K562 (cell line): ENCODE data around the gene EYA3. TPM values are rescaled to one million over a fixed set of nuclear protein-coding genes. Genes with fewer than 3 reads are reported as not detected.

ENCODE experiments used
- ARID2 ChIP-seq: fragments of 450-650 bp; IDR thresholded peaks from 2 replicates; pipeline ENCODE4 v1.6.1; 2017; ENCODE audit warnings: antibody characterized with exemption, mild to moderate bottlenecking
- ATF1 ChIP-seq, 2 experiments: fragments of 450-650 bp in 1 of 2; IDR thresholded peaks; 2 replicates each; pipeline ENCODE4 v1.6.1; 2016; ENCODE audit warnings: missing compliant biosample characterization in 1 of 2, missing genetic modification characterization in 1 of 2
- CBX3 ChIP-seq, 2 experiments: IDR thresholded peaks; 1 replicate in 1 of 2; 2 replicates in 1 of 2; pipeline ENCODE4 v1.6.1; 2012; ENCODE audit warnings: inconsistent platforms in 2 of 2, low read length in 2 of 2, borderline replicate concordance in 1 of 2, control low read depth in 1 of 2
- CLOCK ChIP-seq: fragments of 250-450 bp; sonication (Bioruptor Pico); IDR thresholded peaks from 2 replicates; pipeline ENCODE4 v1.4.0; 2020; ENCODE audit warnings: mild to moderate bottlenecking, moderate library complexity, borderline replicate concordance
- DACH1 ChIP-seq: fragments of 450-650 bp; IDR thresholded peaks from 2 replicates; pipeline ENCODE4 v1.6.1; 2018; ENCODE audit not compliant: partially characterized antibody
- FOXJ3 ChIP-seq: sonication (generic); formaldehyde crosslinking; IDR thresholded peaks from 2 replicates; pipeline ENCODE4 v1.4.0; 2020; ENCODE audit warnings: mild to moderate bottlenecking, missing genetic modification reagents
- GABPA ChIP-seq: fragments of 200-800 bp; sonication (Bioruptor generic); conservative IDR thresholded peaks from 2 replicates; pipeline ENCODE4 v1.6.1; 2016; ENCODE audit warnings: low read depth, missing genetic modification characterization, missing compliant biosample characterization
- KLF16 ChIP-seq: IDR thresholded peaks from 2 replicates; pipeline ENCODE4 v1.6.1; 2016; ENCODE audit warnings: antibody characterized with exemption
- MAFF ChIP-seq: IDR thresholded peaks from 2 replicates; pipeline ENCODE4 v1.6.1; 2012; ENCODE audit warnings: low read length, improper control_type of control experiment
- MECOM ChIP-seq: fragments of 250-450 bp; sonication (Bioruptor Pico); IDR thresholded peaks from 2 replicates; pipeline ENCODE4 v1.8.0; 2022; ENCODE audit warnings: inconsistent platforms
- MTA3 ChIP-seq: fragments of 450-650 bp; formaldehyde crosslinking; IDR thresholded peaks from 2 replicates; pipeline ENCODE4 v1.6.1; 2017; ENCODE audit warnings: mild to moderate bottlenecking, borderline replicate concordance
- POLR2A ChIP-seq: fragments of 450-650 bp; conservative IDR thresholded peaks from 2 replicates; pipeline ENCODE4 v1.6.1; 2016
- POLR2H ChIP-seq: IDR thresholded peaks from 2 replicates; pipeline ENCODE4 v1.6.1; 2016; ENCODE audit warnings: missing genetic modification characterization, low read depth, mild to moderate bottlenecking, control low read depth, missing compliant biosample characterization, moderate library complexity
- SAP30 ChIP-seq: fragments of 200-600 bp; sonication (generic); IDR thresholded peaks from 2 replicates; pipeline ENCODE4 v1.6.1; 2012; ENCODE audit warnings: borderline replicate concordance, low read depth, mild to moderate bottlenecking, moderate library complexity, low read length, control low read depth, inconsistent platforms; ENCODE audit not compliant: insufficient read depth, poor library complexity, severe bottlenecking
- SETDB1 ChIP-seq: IDR thresholded peaks from one replicate; pipeline ENCODE4 v1.6.1; 2012; ENCODE audit warnings: low read length, control low read depth, inconsistent platforms
- SRSF1 ChIP-seq: fragments of 200-400 bp; formaldehyde crosslinking; IDR thresholded peaks from 2 replicates; pipeline ENCODE4 v1.6.1; 2017; ENCODE audit warnings: mild to moderate bottlenecking, low read depth, low read length, moderate library complexity
- TCF7L2 ChIP-seq: fragments of 150-350 bp; IDR thresholded peaks from 2 replicates; pipeline ENCODE4 v1.6.1; 2016; ENCODE audit warnings: low read depth, mild to moderate bottlenecking, low read length, moderate library complexity
- WHSC1 ChIP-seq: IDR thresholded peaks from one replicate; pipeline ENCODE4 v1.6.1; 2012; ENCODE audit warnings: low read length, control low read depth, inconsistent platforms
- XRCC3 ChIP-seq: fragments of 450-650 bp; IDR thresholded peaks from 2 replicates; pipeline ENCODE4 v1.6.1; 2017; ENCODE audit warnings: mild to moderate bottlenecking, moderate library complexity
- ZBTB17 ChIP-seq: fragments of 450-650 bp; formaldehyde crosslinking; IDR thresholded peaks from 2 replicates; pipeline ENCODE4 v1.4.0; 2020; ENCODE audit warnings: mild to moderate bottlenecking
- ZNF121 ChIP-seq: sonication (generic); formaldehyde crosslinking; conservative IDR thresholded peaks from 2 replicates; pipeline ENCODE4 v1.8.0; 2022; ENCODE audit warnings: missing genetic modification reagents
- ZNF24 ChIP-seq: fragments of 450-650 bp; IDR thresholded peaks from 2 replicates; pipeline ENCODE4 v1.6.1; 2016
- ZNF408 ChIP-seq: fragments of 250-450 bp; sonication (Bioruptor Pico); IDR thresholded peaks from 2 replicates; pipeline ENCODE4 v1.4.0; 2020; ENCODE audit warnings: low read depth, mild to moderate bottlenecking, moderate library complexity
- ZNF431 ChIP-seq: sonication (generic); formaldehyde crosslinking; IDR thresholded peaks from 2 replicates; pipeline ENCODE4 v1.8.0; 2022; ENCODE audit warnings: mild to moderate bottlenecking, missing genetic modification reagents
- ZNF717 ChIP-seq: fragments of 250-450 bp; sonication (Bioruptor Pico); IDR thresholded peaks from 2 replicates; pipeline ENCODE4 v1.5.0; 2021
- polyA plus RNA-seq, 8 experiments: library from polyadenylated mRNA; depleted of rRNA in 4 of 8; stranded (reverse) in 5 of 8; unstranded in 3 of 8; fragments of >200 nt; fragmentation: Nextera tagmentation in 2 of 8; fragmentation: Illumina TruSeq in 1 of 8; extraction: Ambion mirVana in 2 of 8; extraction: Trizol in 1 of 8; gene quantifications; 2 replicates each; pipeline versions ENCODE4 v1.2.1 to v1.2.3, GENCODE V29; 2011 to 2014; ENCODE audit warnings: inconsistent platforms in 1 of 8, missing spikeins in 1 of 8
- total RNA-seq, 7 experiments: library from RNA; depleted of rRNA in 6 of 7; stranded (reverse); fragments of >200 nt in 6 of 7; fragmentation: Illumina TruSeq in 2 of 7; extraction: Trizol in 2 of 7; gene quantifications; 2 replicates each; pipeline versions ENCODE4 v1.2.1 to v1.2.3, GENCODE V29; 2011 to 2021; ENCODE audit warnings: low replicate concordance in 1 of 7
- TF ChIP-seq, protein P1 (sequence below): fragments of 450-650 bp; IDR thresholded peaks from 2 replicates; pipeline ENCODE4 v1.7.0; 2016; ENCODE audit warnings: borderline replicate concordance
- TF ChIP-seq, protein P2 (sequence below), 3 experiments: fragments of 200-800 bp in 1 of 3; sonication (Bioruptor generic) in 1 of 3; sonication (generic) in 1 of 3; formaldehyde crosslinking in 1 of 3; IDR thresholded peaks; 2 replicates each; pipeline versions ENCODE4 v1.6.1 to v1.8.0; 2016 to 2022; ENCODE audit warnings: mild to moderate bottlenecking in 2 of 3, missing compliant biosample characterization in 2 of 3, missing genetic modification characterization in 2 of 3, missing genetic modification reagents in 1 of 3

The EYA3 gene
- total and polyA plus RNA-seq, 9 of the 15 experiments (the other 6 are each of a cell fraction or from before 2014, with no cell fraction given) = 21.7 to 64.0 (median 43.6) TPM

GRCh38 chr1:28104866-28105467 lies 16.6 kb upstream of the EYA3 start (continued):
- no peak for TF ChIP-seq CLOCK
- no peak for TF ChIP-seq MTA3
- no peak for TF ChIP-seq SRSF1
- TF ChIP-seq CBX3 (IDR thresholded peaks at IDR 0.05; ENCODE audit: borderline replicate concordance in 1 of 2, low read length in 2 of 2) = no peak
- no peak for TF ChIP-seq KLF16
- no peak for TF ChIP-seq ZBTB17
- TF ChIP-seq ATF1 (CRISPR knock-in tag; IDR thresholded peaks at IDR 0.05) = no peak
- peak; percentile 76 for TF ChIP-seq ATF1 (tag; IDR thresholded peaks at IDR 0.05)
- no peak for TF ChIP-seq SETDB1
- TF ChIP-seq ZNF121 (CRISPR knock-in tag) = no peak
- TF ChIP-seq GABPA (tag) = no peak
- no peak for TF ChIP-seq SAP30
- no peak for TF ChIP-seq ZNF717 (CRISPR knock-in tag)
- no peak for TF ChIP-seq ZNF408 (CRISPR knock-in tag)
- TF ChIP-seq POLR2A = peak; percentile 85
- no peak for TF ChIP-seq MAFF
- TF ChIP-seq, protein P1, sequence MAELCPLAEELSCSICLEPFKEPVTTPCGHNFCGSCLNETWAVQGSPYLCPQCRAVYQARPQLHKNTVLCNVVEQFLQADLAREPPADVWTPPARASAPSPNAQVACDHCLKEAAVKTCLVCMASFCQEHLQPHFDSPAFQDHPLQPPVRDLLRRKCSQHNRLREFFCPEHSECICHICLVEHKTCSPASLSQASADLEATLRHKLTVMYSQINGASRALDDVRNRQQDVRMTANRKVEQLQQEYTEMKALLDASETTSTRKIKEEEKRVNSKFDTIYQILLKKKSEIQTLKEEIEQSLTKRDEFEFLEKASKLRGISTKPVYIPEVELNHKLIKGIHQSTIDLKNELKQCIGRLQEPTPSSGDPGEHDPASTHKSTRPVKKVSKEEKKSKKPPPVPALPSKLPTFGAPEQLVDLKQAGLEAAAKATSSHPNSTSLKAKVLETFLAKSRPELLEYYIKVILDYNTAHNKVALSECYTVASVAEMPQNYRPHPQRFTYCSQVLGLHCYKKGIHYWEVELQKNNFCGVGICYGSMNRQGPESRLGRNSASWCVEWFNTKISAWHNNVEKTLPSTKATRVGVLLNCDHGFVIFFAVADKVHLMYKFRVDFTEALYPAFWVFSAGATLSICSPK = no peak
- no peak for TF ChIP-seq ZNF24
- TF ChIP-seq POLR2H (tag) = no peak
- TF ChIP-seq DACH1 = no peak
- TF ChIP-seq ARID2 = no peak
- TF ChIP-seq TCF7L2 = no peak
- TF ChIP-seq FOXJ3 (CRISPR knock-in tag) = no peak
- no peak for TF ChIP-seq MECOM (CRISPR knock-in tag)
- TF ChIP-seq WHSC1 = no peak
- TF ChIP-seq, protein P2, sequence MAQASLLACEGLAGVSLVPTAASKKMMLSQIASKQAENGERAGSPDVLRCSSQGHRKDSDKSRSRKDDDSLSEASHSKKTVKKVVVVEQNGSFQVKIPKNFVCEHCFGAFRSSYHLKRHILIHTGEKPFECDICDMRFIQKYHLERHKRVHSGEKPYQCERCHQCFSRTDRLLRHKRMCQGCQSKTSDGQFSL (CRISPR knock-in tag; IDR thresholded peaks at IDR 0.05) = no peak
- TF ChIP-seq, protein P2 (tag; IDR thresholded peaks at IDR 0.05) = no peak
- TF ChIP-seq XRCC3 = no peak
- TF ChIP-seq ZNF431 (CRISPR knock-in tag) = no peak
